OCI-LY7 (cell line): ENCODE results near the gene NIT1. TPM values are rescaled to one million over a fixed set of nuclear protein-coding genes. Genes with fewer than 3 reads are reported as not detected.
"Not testable (repeated sequence)": the region's sequence is repeated elsewhere in the genome, so short reads cannot be mapped to it uniquely, and the experiment has no call there.

Experiments
- BruUV-seq: library from RNA; stranded (reverse); fragments of 400-500 nt; replicated peaks from 2 replicates; lab custom pipeline; 2021; lab: Mats Ljungman, UMichigan
- CTCF ChIA-PET: fragments of 300-600 bp; sonication (Branson Sonifier 250); formaldehyde crosslinking; loops from one replicate; lab custom pipeline; 2022; ENCODE audit warnings: antibody characterized with exemption; ENCODE audit not compliant: unreplicated experiment; lab: Charles Lee
- POLR2A ChIA-PET: fragments of 300-600 bp; sonication (Branson Sonifier 250); formaldehyde crosslinking; loops from one replicate; lab custom pipeline; 2022; ENCODE audit warnings: antibody characterized with exemption; lab: Charles Lee
- DNase-seq: peaks from one replicate; pipeline ENCODE4 v3.0.0-alpha.2; 2015; ENCODE audit warnings: low spot score
- H2AFZ ChIP-seq: fragments of 200-600 bp; sonication (generic), shearing (Covaris generic); 2 replicates; pipeline ENCODE4 v1.6.1; 2014; ENCODE audit warnings: mild to moderate bottlenecking, antibody characterized with exemption, low read length, moderate library complexity
- H3K27ac ChIP-seq: fragments of 200-600 bp; sonication (generic); 2 replicates; pipeline ENCODE4 v1.5.1; 2014; ENCODE audit warnings: mixed run types, low read depth, mild to moderate bottlenecking, moderate library complexity, low read length, inconsistent platforms; ENCODE audit not compliant: poor library complexity, severe bottlenecking
- H3K36me3 ChIP-seq: fragments of 200-600 bp; sonication (generic); 2 replicates; pipeline ENCODE4 v1.6.1; 2014; ENCODE audit warnings: mild to moderate bottlenecking, antibody characterized with exemption, low read length, moderate library complexity, mixed read lengths; ENCODE audit not compliant: insufficient read depth
- H3K4me1 ChIP-seq: fragments of 200-600 bp; sonication (generic); 2 replicates; pipeline ENCODE4 v1.5.1; 2014; ENCODE audit warnings: mild to moderate bottlenecking, low read length; ENCODE audit not compliant: insufficient read depth, poor library complexity, severe bottlenecking
- H3K4me2 ChIP-seq: fragments of 200-600 bp; sonication (generic); 2 replicates; pipeline ENCODE4 v1.6.1; 2014; ENCODE audit warnings: mild to moderate bottlenecking, low read length
- H3K4me3 ChIP-seq: fragments of 200-600 bp; sonication (generic); 2 replicates; pipeline ENCODE4 v1.5.1; 2014; ENCODE audit warnings: mild to moderate bottlenecking, low read depth, low read length; ENCODE audit not compliant: poor library complexity, severe bottlenecking
- H3K79me2 ChIP-seq: fragments of 200-600 bp; sonication (generic); 2 replicates; pipeline ENCODE4 v1.6.1; 2016; ENCODE audit warnings: low read depth, mild to moderate bottlenecking, low read length, moderate library complexity, mixed read lengths; ENCODE audit not compliant: insufficient read depth
- H3K9me2 ChIP-seq: fragments of 200-600 bp; sonication (generic); 2 replicates; pipeline ENCODE4 v1.6.1; 2016; ENCODE audit warnings: mild to moderate bottlenecking, low read length, mixed read lengths; ENCODE audit not compliant: insufficient read depth
- H3K9me3 ChIP-seq: fragments of 200-600 bp; sonication (generic); 2 replicates; pipeline ENCODE4 v1.6.1; 2014; ENCODE audit warnings: mild to moderate bottlenecking, mixed run types, low read length, mixed read lengths
- H4K20me1 ChIP-seq: fragments of 200-600 bp; sonication (generic); 2 replicates; pipeline ENCODE4 v1.6.1; 2014; ENCODE audit warnings: mild to moderate bottlenecking, antibody characterized with exemption, low read length, moderate library complexity, mixed read lengths; ENCODE audit not compliant: insufficient read depth
- CTCF ChIP-seq: fragments of 200-600 bp; sonication (generic); conservative IDR thresholded peaks from 2 replicates; pipeline ENCODE4 v1.5.1; 2014; ENCODE audit warnings: mild to moderate bottlenecking, antibody characterized with exemption, low read length, moderate library complexity, mixed read lengths
- EZH2phosphoT487 ChIP-seq: fragments of 200-600 bp; sonication (generic); IDR thresholded peaks from 2 replicates; pipeline ENCODE4 v1.6.1; 2018; ENCODE audit warnings: low read depth, borderline replicate concordance, mild to moderate bottlenecking, mixed run types, antibody characterized with exemption, low read length, moderate library complexity, mixed read lengths
- intact Hi-C: fragments of 100-400 bp; cut with micrococcal nuclease; formaldehyde crosslinking; loops from one replicate; pipeline ENCODE4 v1.10.0; 2022; ENCODE audit not compliant: unreplicated experiment
- total RNA-seq, 2 experiments: library from RNA; depleted of rRNA in 1 of 2; stranded (reverse); fragments of >200 nt in 1 of 2; shearing (Covaris generic) in 1 of 2; gene quantifications; 2 replicates each; pipeline ENCODE4 v1.2.3, GENCODE V29; 2014 to 2022

NIT1 gene
- total RNA-seq, 2 experiments from 2014 or later = 42.7 to 46.5 TPM

DNA sequence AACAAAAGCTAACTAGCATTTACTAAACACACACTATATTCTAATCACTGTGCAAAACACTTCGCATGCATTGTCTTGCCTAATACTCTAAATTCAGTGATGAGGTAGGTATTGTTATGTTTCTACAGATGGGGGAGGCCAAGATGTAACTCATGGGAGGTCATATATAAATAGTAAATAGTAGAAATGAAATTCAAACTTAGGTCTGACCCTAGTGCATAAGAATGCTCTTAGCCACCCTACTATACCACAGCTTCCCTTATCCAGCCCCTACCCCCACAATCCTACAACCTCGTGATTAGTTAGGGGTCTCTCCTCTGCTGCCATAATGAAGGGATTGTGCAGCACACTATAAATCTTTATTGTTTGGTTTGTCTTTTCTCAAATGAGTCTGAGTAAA, 3.3 kb upstream of the NIT1 start:
- POLR2A ChIA-PET = interaction anchor here (1.2 kb wide), 1 partner anchor 10 kb away, joined by 3 read pairs; no protein-coding TSS in a partner anchor
- H3K27ac ChIP-seq = no peak overlapping the region
- H3K9me2 ChIP-seq = no peaks in the 10 kb centered on the region
- H3K4me1 ChIP-seq = peaks cover 48% of the 10 kb centered on the region
- no peak overlapping the region for H2AFZ ChIP-seq
- H3K36me3 ChIP-seq = peaks cover 43% of the 10 kb centered on the region
- no peak for DNase-seq
- peaks cover 9% of the 10 kb centered on the region; the same call in 1 of the 2 replicates for H4K20me1 ChIP-seq
- H3K79me2 ChIP-seq = peaks cover 86% of the 10 kb centered on the region
- no peak overlapping the region for H3K4me2 ChIP-seq
- intact Hi-C loops = no loop called here
- H3K4me3 ChIP-seq = no peak overlapping the region
- TF ChIP-seq EZH2phosphoT487 (no peak), CTCF (no peak)
- H3K9me3 ChIP-seq = no peaks in the 10 kb centered on the region
- CTCF ChIA-PET = no interaction called here
- BruUV-seq = no TSS peak

DNA sequence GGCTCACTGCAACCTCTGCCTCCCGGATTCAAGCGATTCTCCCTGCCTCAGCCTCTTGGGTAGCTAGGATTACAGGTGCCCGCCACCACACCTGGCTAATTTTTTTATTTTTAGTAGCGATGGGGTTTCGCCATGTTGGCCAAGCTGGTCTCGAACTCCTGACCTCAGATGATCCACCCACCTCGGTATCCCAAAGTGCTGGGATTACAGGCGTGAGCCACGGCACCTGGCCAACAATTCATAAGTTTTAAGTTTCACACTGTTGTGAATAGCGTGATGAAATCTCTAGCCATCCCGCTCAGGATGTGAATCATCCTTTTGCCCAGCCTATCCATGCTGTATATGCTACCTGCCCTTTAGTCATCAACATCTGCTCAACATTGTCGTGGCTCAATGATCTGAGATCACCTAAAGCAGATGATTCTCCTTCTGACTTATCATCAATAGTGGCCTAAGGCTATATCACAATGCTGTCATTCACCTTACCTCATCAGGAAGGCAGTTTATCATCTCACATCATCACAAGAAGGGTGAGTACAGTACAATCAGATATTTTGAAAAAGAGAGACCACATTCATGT, 2.7 kb upstream of the NIT1 start:
- DNase-seq = no peak
- Histone ChIP-seq H3K9me2 (no peaks in the 10 kb centered on the region), H3K36me3 (peaks cover 43% of the 10 kb centered on the region), H3K4me3 (no peak overlapping the region), H2AFZ (no peak overlapping the region), H3K4me1 (peaks cover 55% of the 10 kb centered on the region), H3K4me2 (0 out of 2 replicates have a peak overlapping the region, but pooled peaks have one; percentile 13), H4K20me1 (peaks cover 14% of the 10 kb centered on the region), H3K27ac (no peak overlapping the region), H3K79me2 (peaks cover 84% of the 10 kb centered on the region), H3K9me3 (no peaks in the 10 kb centered on the region)
- no TSS peak for BruUV-seq
- ChIA-PET CTCF (interaction anchor here (1.4 kb wide), 1 partner anchor 13 kb away, joined by 3 read pairs; no protein-coding TSS in a partner anchor), POLR2A (interaction anchor here (0.8 kb wide), 1 partner anchor 10 kb away, joined by 3 read pairs; no protein-coding TSS in a partner anchor)
- TF ChIP-seq CTCF (no peak), EZH2phosphoT487 (no peak)
- intact Hi-C loops = no loop called here

GRCh38 chr1:161115961-161116360, 1.9 kb upstream of the NIT1 start:
- DNase-seq = not testable (repeated sequence)
- POLR2A ChIA-PET = interaction anchor here (0.6 to 0.8 kb wide), 2 partner anchors 11 to 40 kb away, joined by 3 read pairs; no protein-coding TSS in a partner anchor

More at GRCh38 chr1:161115961-161116360, 1.9 kb upstream of the NIT1 start:
- intact Hi-C loops, H3K9me3 ChIP-seq, H3K27ac ChIP-seq, H3K9me2 ChIP-seq, H2AFZ ChIP-seq, BruUV-seq, H3K4me3 ChIP-seq: not testable (repeated sequence)
- peaks cover 55% of the 10 kb centered on the region for H3K4me1 ChIP-seq
- H4K20me1 ChIP-seq = peaks cover 16% of the 10 kb centered on the region
- peaks cover 46% of the 10 kb centered on the region for H3K36me3 ChIP-seq
- CTCF ChIA-PET = interaction anchor here (1.4 kb wide), 1 partner anchor 12 kb away, joined by 3 read pairs; no protein-coding TSS in a partner anchor
- H3K79me2 ChIP-seq = peaks cover 78% of the 10 kb centered on the region
- 0 out of 2 replicates have a peak overlapping the region, but pooled peaks have one; percentile 98 for H3K4me2 ChIP-seq
